GM19328 (cell line): ENCODE results near the gene DEFB112.

Experiments
- ATAC-seq: cut with Tn5 transposase; IDR thresholded peaks from one replicate; pipeline ENCODE4 v1.9.1; 2021; ENCODE audit warnings: mild to moderate bottlenecking, moderate library complexity; ENCODE audit not compliant: unreplicated experiment

DEFB112 gene

DNA sequence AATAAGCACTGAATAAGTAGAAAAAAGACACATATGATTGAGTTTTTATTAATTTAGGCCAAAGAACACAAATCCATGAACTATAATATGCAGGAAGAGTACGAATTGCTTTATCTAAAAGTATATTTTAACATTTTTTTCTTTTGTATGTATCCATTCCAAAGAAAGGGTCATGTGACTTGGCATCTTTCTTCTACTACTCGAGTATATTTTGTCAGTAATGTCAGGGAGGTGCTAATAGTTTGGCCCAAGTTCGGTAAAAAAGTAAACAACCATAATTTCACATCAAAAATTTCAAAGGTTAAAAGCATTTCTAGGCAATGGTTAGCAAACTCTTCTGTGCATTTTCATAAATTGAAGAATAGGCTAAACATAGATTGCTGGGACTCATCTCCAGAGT, 46.6 kb downstream of the DEFB112 start:
- no peak for ATAC-seq

GRCh38 chr6:49995278-49995677, 54.5 kb downstream of the DEFB112 start:
- no peak for ATAC-seq
